Fibroblast of gingiva (primary cell): ENCODE results near the gene NPEPPS.
A peak's percentile ranks its signal among the peaks of the same experiment; 100 is the strongest.
"Not testable (repeated sequence)": the region's sequence is repeated elsewhere in the genome, so short reads cannot be mapped to it uniquely, and the experiment has no call there.

Experiments
- DNase-seq: peaks from one replicate; pipeline ENCODE4 v3.0.0-alpha.2; 2011; ENCODE audit warnings: low read depth

The NPEPPS gene

GRCh38 chr17:47530557-47531232 is at the start of gene NPEPPS:
Gene NPEPPS (plus strand): TSS chr17:47531108. CDS start chr17:47531301, 193 bp downstream.
- peak; percentile 87 for DNase-seq

- not testable (repeated sequence) for DNase-seq
Observed at GRCh38 chr17:47491841-47492212, 39.1 kb upstream of the NPEPPS start.

- not testable (repeated sequence) for DNase-seq
Observed at GRCh38 chr17:47499074-47499473, 31.8 kb upstream of the NPEPPS start.

GRCh38 chr17:47499494-47499893 is 31.4 kb upstream of the NPEPPS start:
- DNase-seq: not testable (repeated sequence)

- peak; percentile 13 for DNase-seq
Observed at GRCh38 chr17:47500620-47501019, 30.3 kb upstream of the NPEPPS start.

GRCh38 chr17:47502122-47502731 is 28.7 kb upstream of the NPEPPS start:
- peak; percentile 65 for DNase-seq

- not testable (repeated sequence) for DNase-seq
Observed at GRCh38 chr17:47502776-47503455, 28.0 kb upstream of the NPEPPS start.

- not testable (repeated sequence) for DNase-seq
Observed at GRCh38 chr17:47511701-47512146, 19.2 kb upstream of the NPEPPS start.

GRCh38 chr17:47513301-47513700 is 17.6 kb upstream of the NPEPPS start:
- DNase-seq: not testable (repeated sequence)

- not testable (repeated sequence) for DNase-seq
Observed at GRCh38 chr17:47518880-47519279, 12.0 kb upstream of the NPEPPS start.

GRCh38 chr17:47519365-47519764 is 11.5 kb upstream of the NPEPPS start:
- not testable (repeated sequence) for DNase-seq

GRCh38 chr17:47520279-47520678 is 10.6 kb upstream of the NPEPPS start:
- not testable (repeated sequence) for DNase-seq

- DNase-seq: not testable (repeated sequence)
Observed at GRCh38 chr17:47521434-47521833, 9.5 kb upstream of the NPEPPS start.

- DNase-seq: not testable (repeated sequence)
Observed at GRCh38 chr17:47522341-47522740, 8.6 kb upstream of the NPEPPS start.

GRCh38 chr17:47531233-47531820 is 419 bp downstream of the NPEPPS start:
- DNase-seq: not testable (repeated sequence)

GRCh38 chr17:47539085-47539484 is 8.2 kb downstream of the NPEPPS start:
- not testable (repeated sequence) for DNase-seq

GRCh38 chr17:47541676-47542075 is 10.8 kb downstream of the NPEPPS start:
- DNase-seq: not testable (repeated sequence)

- not testable (repeated sequence) for DNase-seq
Observed at GRCh38 chr17:47544327-47544726, 13.4 kb downstream of the NPEPPS start.

- DNase-seq: not testable (repeated sequence)
Observed at GRCh38 chr17:47554733-47555132, 23.8 kb downstream of the NPEPPS start.

- DNase-seq: not testable (repeated sequence)
Observed at GRCh38 chr17:47556108-47556507, 25.2 kb downstream of the NPEPPS start.

GRCh38 chr17:47560517-47561043 is 29.7 kb downstream of the NPEPPS start:
- not testable (repeated sequence) for DNase-seq
